ENCODE results near the gene CPNE5.
A peak's percentile ranks its signal among the peaks of the same experiment; 100 is the strongest.

The CPNE5 gene

GRCh38 chr6:36697481-36697903 lies 141.8 kb downstream of the CPNE5 start, which contains the start of gene RAB44:
Gene RAB44 (plus strand): TSS chr6:36697826. CDS start chr6:36704236, 6,410 bp downstream.
- no peak for DNase-seq

- DNase-seq, result no peak
Measured at GRCh38 chr6:36695414-36695813, 143.8 kb downstream of the CPNE5 start.

DNA sequence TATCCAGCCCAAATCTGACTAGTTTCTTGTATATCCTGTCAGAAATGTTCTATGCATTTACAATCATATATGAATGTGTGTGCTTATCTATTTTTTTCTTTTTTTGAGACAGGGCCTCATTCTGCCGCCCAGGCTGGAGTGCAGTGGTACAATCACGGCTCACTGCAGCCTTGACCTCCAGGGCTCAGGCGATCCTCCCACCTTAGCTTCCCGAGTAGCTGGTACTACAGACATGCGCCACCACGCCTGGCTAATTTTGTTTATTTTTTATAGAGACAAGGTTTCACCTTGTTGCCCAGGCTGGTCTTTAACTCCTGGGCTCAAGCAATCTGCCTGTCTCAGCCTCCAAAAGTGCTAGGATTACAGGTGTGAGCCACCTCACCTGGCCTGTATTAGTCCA lies 144.6 kb downstream of the CPNE5 start:
- DNase-seq, result no peak

DNA sequence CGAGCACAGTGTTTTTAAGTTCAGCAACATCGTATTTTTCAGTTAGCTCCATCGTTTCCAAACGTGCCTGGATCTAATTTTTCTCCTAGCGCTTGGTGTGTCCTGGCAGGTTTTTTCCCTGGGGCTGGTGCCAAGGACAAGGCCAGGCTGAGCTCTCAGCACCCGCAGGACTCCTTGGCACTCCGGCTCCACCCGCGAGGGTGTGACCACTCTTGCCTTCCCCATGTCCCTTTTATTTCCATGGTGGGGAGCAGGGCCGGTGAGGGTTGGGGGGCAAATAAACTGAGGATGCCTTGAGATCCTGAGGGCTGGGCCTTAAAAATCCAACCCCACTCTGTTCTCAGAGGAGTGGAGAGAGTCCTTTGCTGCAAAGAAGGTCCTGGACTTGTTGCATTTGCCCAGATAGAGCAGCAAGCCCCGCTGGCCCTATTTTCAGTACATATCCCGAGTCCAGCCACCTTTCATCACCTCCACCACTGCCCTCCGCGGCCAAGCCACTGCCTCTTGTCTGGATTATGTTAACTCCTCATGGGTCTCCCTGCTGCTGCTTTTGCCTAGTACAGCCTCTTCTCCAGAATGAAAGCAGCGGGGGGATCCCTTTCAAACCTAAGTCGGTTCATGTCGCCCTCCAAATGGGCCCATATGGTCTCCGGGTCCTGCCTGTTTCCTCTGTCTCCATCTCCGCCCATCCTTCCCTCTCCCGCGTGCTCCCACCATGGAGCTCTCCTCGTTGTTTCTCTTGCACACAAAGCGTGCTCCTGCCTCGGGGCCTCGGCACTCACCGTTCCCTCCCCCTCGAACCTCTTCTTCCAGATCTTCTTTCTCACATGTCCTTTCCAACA lies 146.2 kb downstream of the CPNE5 start:
- DNase-seq, result peak; percentile 59

- DNase-seq, result no peak
Measured at GRCh38 chr6:36692220-36692619, 147.0 kb downstream of the CPNE5 start.

DNA sequence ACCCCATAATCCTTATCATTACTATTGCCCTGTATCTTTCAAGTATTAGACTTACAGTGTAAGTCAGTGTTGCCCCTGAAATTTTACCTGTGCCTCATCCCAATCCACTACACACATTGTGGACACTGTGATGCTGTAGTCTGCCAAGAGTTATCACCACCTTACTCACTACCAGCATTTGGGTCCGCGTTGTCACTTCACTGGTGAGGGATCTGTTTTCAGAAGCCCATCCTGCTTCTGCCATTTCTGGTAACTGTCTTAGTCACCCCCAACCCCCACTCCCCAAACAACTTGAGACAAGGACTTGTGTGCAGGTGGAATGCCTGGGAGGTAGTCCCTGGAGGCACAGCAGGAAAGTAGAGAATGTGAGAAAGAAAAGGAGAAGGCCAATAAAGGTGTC lies 147.6 kb downstream of the CPNE5 start:
- no peak for DNase-seq

- DNase-seq, result no peak
Measured at GRCh38 chr6:36691011-36691410, 148.2 kb downstream of the CPNE5 start.

Measured in left hindlimb (tissue), 1 donor.